Stimulated activated naive CD8-positive, alpha-beta T cell treated with anti-CD3 and anti-CD28 coated beads, Interleukin-15, Interleukin-2, amounts not matched to agents 100 U/mL and 50 U/mL, for 24 hours (primary cell): ENCODE results near the gene MAMDC4.
"Not testable (repeated sequence)": the region's sequence is repeated elsewhere in the genome, so short reads cannot be mapped to it uniquely, and the experiment has no call there.

Experiments used
- ATAC-seq: fragments of 150-1000 bp; cut with Tn5 transposase; one replicate; pipeline ENCODE4 v1.10.0; 2021
- DNase-seq: peaks from one replicate; pipeline ENCODE4 v3.0.0; 2021

MAMDC4 gene

GRCh38 chr9:136851941-136852663 is at the start of gene MAMDC4:
Gene MAMDC4 (plus strand): TSS chr9:136852346. CDS start chr9:136852417, 71 bp downstream.
- ATAC-seq (no peak), DNase-seq (no peak)

DNA sequence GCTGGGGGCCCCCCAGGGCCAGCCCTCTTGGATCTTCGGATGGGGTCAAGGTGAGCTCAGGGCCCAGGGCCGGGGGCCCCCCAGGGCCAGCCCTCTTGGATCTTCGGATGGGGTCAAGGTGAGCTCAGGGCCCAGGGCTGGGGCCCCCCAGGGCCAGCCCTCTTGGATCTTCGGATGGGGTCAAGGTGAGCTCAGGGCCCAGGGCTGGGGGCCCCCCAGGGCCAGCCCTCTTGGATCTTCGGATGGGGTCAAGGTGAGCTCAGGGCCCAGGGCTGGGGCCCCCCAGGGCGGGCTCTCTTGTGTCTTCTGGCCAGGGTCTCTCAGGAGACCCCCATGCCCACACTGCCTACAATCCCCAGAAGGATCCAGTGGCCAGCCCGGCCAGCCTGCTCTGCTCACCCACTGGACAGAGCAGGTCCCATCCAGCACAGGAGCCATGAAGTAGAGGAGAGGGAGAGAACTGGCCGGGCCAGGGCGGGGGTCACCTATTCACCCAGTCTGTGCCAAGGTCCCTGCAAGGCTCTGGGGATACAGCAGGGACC is 49.1 kb upstream of the MAMDC4 start:
- not testable (repeated sequence) for DNase-seq, ATAC-seq

DNA sequence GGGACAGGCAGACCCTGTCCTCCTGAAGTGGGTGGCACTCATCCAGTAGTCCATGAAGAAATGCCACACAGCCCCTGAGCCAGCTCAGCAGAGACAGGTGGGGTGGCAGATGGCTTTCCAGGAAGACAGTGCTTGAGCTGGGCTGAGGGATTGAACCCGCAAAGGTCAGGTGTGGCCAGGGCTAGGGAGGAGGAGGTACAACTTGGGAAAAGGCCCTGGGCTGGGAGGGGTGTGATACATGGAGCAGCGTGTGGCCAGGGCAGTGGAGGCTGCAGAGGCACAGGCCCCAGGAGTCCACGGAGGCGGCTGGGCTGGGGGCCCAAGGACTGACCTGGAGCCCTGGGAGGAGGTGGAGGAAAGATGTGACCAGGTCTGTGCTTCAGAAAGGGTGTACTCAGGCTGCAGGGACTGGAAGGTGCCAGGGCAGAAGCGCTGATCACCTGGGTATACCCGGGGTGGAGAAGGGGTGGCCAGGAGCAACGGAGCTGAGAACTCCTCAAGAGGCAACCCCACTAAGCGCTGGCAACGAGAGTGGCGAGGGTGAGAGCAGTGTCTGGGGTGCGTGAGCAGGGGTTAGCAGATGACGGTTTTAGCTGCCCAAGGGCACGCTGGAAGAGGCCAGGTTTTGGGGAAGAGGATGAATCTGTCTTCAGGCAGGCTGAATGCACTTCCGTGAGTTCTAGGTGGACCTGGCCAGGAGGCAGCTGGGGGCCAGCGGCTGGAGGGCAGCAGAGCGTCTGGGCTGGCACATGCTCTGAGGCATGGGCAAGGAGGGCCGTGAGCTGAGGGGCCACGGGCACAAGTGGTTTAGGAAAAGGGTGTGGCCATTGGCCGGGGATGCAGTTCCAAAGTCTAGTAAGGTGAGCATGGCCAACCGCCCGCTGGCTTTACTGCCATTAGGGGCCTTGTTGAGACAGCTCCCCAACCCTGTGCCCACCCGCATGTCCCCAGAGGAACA is 48.3 kb upstream of the MAMDC4 start:
- DNase-seq (no peak), ATAC-seq (no peak)

- no peak for ATAC-seq
- DNase-seq: no peak
These were observed 47.5 kb upstream of the MAMDC4 start for GRCh38 chr9:136804509-136805206.

GRCh38 chr9:136805207-136805740 is 46.9 kb upstream of the MAMDC4 start:
- no peak for ATAC-seq

DNA sequence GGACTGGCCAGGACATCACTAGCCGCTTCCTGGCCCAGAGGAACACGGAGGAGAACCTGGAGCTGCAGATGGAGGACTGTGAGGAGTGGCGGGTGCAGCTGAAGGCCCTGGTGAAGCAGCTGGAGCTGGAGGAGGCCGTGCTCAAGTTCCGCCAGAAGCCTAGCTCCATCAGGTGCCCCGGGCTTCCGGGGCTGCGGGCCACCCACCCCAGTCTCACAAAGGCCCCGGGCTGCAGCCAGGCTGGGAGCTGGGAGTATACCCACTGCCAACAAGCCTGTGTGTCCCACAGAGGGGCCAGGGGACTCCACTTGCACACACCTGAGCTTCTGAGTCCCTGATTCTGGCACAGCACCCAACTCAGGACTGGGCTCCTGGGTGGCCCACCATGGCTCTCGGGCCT is 46.1 kb upstream of the MAMDC4 start:
- DNase-seq (no peak), ATAC-seq (no peak)

More at GRCh38 chr9:136805207-136805740, 46.9 kb upstream of the MAMDC4 start:
- DNase-seq: no peak

GRCh38 chr9:136806631-136807201 is 45.4 kb upstream of the MAMDC4 start:
- DNase-seq: no peak
- ATAC-seq: no peak

GRCh38 chr9:136807281-136808074 is 44.7 kb upstream of the MAMDC4 start, which contains the start of gene RABL6:
Gene RABL6 (plus strand): TSS chr9:136807948. CDS start chr9:136808197, 249 bp downstream.
- peak; percentile 86 for DNase-seq

DNA sequence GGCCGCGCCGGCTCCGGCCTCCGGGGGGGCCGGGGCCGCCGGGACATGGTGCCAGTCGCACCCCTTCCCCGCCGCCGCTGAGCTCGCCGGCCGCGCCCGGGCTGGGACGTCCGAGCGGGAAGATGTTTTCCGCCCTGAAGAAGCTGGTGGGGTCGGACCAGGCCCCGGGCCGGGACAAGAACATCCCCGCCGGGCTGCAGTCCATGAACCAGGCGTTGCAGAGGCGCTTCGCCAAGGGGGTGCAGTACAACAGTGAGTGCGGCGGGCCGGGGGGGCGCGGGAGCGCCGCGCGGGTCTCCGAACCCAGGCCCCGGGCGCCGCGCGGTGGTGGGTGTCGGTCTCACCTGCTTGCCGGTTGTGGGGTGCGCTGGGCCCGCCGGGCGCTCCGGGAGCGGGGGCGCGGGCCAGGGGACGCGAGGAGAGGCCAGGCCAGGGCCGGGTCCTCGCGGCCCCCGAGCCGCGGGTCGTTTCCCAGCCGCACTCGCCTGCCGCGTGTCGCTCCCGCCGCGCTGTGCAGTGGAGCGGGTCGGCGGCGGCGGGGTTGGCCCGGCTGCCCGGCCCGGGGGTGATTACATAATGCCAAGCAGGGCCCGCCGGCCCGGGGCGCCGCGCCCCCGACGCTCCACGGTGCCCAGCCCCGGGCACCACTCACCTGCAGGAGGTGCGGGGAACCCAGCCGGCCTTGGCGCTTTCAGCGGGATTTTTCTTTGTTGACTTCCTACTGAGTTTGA is 43.9 kb upstream of the MAMDC4 start:
- DNase-seq (peak; percentile 53), ATAC-seq (peak; percentile 22)

More at GRCh38 chr9:136807281-136808074, 44.7 kb upstream of the MAMDC4 start, which contains the start of gene RABL6:
- ATAC-seq: peak; percentile 90

DNA sequence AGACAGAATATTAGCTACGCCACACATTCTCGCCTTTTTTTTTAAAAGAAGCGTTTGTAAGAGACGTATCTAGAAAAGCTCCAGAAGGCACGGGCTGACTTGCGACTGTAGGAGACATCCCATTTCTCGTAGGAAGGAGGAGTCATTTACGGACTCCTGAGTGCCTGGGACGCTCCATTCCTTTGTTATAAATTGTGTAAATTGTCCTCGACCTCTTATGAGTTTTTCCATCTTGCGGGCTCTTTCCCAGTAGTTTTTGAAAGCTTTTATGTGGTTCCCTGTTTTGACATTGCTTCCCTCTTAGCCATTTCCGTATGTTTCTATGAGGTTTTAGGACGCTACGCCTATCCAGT is 43.4 kb upstream of the MAMDC4 start:
- no peak for DNase-seq
- no peak for ATAC-seq

DNA sequence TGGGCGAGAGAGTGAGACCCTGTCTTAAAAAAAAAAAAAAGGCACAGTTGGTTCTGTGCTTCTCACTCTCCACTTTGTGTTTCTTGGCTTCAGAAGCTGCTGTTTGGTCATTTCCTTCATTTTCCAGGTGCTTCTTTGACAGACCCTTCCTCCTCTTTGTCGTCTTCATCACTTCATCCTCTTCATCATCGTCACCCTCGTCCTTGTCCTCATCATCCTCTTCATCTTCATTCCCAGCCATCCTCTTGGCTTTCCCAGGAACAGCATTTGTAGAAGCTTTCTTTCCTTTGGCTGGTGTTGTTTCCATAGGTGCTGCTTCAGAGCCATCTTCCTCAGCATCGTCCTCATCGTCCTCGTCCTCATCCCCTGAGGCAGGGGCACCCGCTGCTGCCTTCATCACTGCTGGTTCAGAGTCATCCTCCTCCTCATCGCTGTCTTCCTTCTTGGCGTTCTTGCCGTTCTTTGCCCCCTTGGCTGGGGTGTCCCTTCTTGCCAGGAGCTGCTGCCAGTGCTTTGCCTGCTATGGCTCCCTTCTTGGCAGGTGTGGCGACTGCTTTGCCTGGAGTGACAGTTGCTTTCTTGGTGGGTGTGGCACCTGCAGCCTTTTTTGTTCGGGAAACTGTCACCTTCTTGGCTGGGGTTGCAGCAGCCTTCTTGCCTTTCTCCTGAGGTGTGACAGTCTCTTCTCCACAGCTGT is 37.3 kb upstream of the MAMDC4 start:
- ATAC-seq: no peak
- DNase-seq: no peak

DNA sequence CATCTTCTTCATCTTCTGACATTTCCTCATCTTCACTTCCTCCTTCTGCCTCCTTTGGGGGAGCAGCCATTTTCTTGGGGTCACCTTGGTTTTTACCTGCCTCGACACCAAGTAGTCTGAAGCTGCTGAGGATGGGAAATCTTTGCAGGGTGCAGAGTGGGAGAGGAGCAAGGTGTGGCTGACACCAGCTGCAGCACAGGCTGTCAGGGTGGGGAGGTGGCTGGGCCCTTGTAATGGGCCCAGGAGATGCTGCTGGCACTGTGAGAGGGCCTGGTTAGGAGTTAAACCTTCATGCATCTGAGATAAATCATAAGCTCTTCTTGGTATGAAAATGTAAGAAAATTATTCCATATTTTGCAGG is 36.7 kb upstream of the MAMDC4 start:
- ATAC-seq (no peak), DNase-seq (no peak)

DNA sequence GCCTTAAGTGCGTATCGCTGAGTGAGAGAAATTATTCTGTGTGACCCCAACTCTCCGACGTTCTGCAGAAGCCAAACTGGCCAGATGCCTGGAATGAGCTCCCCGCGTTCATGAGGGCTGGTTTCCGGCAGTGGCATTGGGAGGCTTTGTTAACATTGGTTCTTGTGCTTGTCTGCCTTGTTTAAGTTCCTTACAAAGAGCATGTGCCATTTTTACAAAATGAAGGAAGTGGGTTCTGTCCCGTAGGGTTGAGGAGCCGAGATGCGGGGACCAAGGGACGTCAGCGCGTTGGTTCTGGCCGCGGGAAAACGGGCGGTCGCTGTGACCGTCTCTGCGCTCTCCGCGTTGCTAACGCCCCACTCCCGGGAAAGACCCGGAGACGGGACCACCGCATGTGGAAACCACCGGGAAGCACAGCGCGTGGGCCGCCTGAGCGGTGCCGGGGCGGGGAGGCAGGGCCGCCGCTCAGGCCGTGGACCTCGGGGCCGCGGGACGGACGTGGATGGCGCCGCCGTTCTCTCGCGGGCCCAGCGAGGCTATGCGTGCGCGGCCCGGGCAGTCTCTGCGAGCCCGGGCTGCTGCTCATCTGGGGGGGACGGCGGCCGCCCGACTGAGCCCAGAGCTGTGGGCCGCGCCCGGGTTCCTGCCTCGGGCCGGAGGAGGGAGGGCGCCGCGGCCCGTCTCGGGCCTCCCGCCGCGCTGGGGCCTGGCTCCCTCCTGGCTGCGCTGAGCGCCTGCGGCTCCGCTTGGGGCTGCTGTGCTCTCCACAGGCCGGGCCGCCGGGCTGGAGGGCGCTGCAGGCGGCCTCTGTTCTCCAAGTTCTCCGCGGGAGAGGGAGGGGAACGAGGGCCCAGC is 30.9 kb upstream of the MAMDC4 start:
- ATAC-seq: no peak
- DNase-seq: no peak

- no peak for DNase-seq
- no peak for ATAC-seq
These were observed 30.2 kb upstream of the MAMDC4 start for GRCh38 chr9:136821826-136822544.

GRCh38 chr9:136823136-136824046 is 28.8 kb upstream of the MAMDC4 start:
- DNase-seq (no peak), ATAC-seq (no peak)

- ATAC-seq: no peak
- DNase-seq: no peak
These were observed 27.5 kb upstream of the MAMDC4 start for GRCh38 chr9:136824496-136825225.
